Measurements from ENCODE around the gene SRP14. TPM values are rescaled to one million over a fixed set of nuclear protein-coding genes. Genes with fewer than 3 reads are reported as not detected.
"Not testable (repeated sequence)": the region's sequence is repeated elsewhere in the genome, so short reads cannot be mapped to it uniquely, and the experiment has no call there.

The SRP14 gene
- total RNA-seq: 168 TPM
- long read RNA-seq, transcript SRP14-204 (4 exons, 780 nt): minor isoform, 6 of 192 reads
- long read RNA-seq, transcript SRP14-201 (5 exons, 1,077 nt): major isoform, 164 of 192 reads
- long read RNA-seq, partial matches to known transcripts: 2 of 192 reads
- long read RNA-seq, other reads (novel, unspliced or antisense): 18 of 192 reads

DNA sequence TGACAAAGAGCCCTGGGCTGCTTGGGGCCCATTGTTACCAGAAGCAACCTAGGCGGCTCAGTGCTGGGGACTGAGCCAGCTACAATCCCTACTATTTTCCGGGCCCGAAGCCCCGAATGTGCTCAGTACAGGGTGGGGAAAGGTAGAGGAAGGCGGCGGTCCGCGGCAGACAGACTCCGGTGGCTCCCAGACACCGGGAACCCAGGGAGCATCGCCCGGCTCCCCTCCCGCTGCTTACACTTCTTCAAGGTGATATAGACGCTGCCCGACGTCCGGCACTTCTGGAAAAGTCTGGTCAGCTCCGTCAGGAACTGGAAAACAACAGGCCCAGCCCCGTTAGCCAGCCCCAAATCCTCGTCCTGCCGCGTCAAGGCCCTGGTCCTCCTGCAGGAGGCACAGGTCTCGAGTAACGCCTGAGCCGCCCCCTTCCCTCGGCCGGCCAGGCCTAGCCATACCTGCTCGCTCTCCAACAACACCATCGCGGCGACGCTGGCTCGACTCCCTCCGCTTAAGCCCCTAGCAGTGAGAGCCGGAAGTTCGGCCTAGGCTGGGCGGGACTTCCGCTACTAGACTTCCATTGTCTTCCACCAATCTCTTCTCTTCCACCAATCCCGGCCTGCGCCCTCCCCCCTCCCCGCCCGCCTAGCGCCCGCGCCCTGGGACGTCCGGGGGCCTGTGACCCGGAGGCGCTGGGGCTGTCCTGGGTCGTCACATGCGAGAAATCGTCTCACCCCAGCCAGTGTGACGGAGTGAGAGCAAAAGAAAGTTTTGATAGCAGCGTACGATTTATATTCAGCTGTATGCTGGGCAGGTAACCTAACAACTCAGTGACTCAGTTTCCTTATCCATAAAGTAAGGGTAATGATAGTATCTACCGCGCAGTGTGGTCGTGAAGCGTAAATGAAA is at the start of gene SRP14:
SRP14 (minus strand) TSS at position 544 of the 906 bp plus-strand sequence; CDS start at position 479, 65 bp downstream.
- DNase-seq (ENCODE audit: low spot score): peak; percentile 96

- DNase-seq (ENCODE audit: low spot score): no peak
Observed at GRCh38 chr15:40087991-40088928, 49.3 kb upstream of the SRP14 start.

DNA sequence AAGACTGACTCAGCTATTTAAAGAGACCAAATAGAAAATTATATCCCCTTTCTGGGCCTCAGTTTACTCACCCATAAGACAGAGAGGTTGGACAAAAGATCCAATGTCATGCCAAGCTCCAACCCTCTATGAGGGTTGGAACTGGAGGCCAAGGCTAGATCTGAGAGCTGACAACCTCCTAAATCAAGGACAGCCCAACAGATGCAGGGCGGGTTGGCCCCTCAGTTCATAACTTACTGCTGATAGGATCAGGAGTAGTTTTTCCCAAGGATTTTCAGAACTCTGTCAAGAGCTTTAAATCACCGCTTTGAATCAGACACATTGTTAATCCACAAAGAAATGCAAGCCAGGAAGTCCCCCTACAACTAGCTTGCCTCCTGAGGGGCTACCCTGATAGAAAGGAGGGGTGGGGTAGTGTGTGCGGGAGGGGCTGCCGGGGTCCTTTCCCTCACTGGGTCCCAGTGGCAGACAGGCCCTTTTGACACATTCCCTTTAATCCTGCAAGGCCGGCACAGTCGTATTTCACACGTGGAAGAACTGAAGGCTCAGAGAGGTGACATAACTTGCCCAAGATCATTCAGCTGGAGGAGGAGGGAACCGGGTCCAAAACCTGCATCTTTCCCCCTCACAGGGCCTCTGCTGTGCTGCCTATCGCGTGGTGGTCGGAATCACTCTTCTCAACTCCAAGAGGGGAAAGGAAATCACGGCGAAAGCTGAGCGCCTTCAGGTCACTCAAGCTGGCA is 48.3 kb upstream of the SRP14 start:
- no peak for DNase-seq (ENCODE audit: low spot score)

GRCh38 chr15:40085266-40085665 is 46.3 kb upstream of the SRP14 start:
- no peak for DNase-seq (ENCODE audit: low spot score)

DNA sequence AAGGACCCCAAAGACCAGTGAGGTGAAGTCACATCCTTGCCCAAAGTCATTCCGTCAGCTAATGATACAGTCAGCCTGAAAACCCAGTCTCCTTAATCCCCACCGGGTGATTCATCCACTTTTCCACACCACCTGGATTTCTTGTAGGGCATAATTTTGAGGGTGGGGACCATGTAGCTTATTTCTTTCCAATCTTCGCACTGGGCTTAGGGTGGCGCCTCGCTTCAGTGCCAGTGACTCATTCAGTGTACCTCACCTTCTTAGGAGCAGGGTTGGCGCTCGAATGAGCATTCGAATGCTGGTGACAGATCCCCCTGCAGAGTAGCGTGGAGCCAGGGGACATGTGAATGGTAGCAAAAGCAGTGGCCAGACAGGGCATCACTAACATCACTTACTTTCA is 45.7 kb upstream of the SRP14 start:
- DNase-seq (ENCODE audit: low spot score): no peak

- no peak for DNase-seq (ENCODE audit: low spot score)
Observed at GRCh38 chr15:40082195-40082883, 43.4 kb upstream of the SRP14 start.

DNA sequence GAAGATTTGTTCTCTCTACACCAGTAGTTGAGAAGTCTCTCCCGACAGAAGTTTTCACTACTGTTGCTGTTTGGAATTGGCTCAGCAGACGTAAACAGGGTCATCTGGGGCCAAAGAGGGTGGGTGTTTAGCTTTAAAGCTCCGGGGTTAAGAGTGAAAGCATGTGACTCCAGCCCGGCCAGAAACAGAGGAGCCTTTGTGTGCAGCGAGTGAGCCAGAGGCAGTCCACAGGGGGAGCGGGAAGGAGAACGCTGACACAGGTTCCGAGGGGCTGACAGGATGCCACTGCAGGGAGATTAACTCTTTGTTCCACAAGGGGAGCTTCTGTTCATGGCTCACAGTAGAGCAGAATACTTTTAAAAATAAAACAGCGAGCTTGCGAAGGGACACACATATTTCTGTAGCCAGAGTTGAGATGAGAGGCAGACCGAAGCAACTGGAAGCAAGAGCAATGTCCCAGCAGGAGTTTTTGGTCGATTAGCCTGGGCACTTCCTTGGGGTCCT is 42.8 kb upstream of the SRP14 start:
- no peak for DNase-seq (ENCODE audit: low spot score)

DNA sequence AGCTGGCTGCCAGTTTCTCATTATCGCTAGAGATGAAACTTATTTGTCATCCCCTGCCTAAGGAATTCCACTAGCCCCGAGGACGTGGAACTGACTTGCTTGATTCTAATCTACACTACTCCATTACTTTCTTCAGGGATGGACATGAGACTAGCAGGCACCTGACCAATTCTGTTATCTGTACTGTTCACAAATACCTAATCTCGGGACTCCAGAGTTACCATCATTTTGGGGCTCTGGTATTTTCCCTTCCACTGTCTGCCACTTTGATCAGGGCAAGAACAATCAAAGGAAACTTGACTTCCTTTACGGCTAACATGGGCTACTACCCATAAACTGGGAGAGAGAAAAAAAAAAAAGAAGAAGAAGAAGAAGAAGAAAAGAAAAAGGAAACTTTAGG is 41.9 kb upstream of the SRP14 start:
- no peak for DNase-seq (ENCODE audit: low spot score)

DNA sequence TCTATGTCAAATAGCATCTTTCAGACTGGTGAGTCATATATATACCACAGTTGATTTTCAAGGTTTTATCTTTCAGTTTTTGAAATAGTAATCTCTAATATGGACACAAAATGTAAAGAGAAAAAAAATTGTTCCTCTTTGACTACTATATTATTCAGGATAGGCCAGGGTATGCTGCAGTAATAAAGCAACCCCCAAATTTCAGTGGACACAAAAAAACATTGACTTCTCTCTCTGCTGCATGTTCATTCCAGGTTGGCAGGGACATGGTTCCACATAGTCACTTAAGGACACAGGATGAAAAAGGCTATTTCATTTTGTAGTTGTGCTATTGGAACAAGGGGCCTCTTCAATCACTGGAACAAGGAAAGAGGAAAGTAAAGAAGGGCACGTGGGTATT is 41.1 kb upstream of the SRP14 start:
- DNase-seq (ENCODE audit: low spot score): no peak

DNA sequence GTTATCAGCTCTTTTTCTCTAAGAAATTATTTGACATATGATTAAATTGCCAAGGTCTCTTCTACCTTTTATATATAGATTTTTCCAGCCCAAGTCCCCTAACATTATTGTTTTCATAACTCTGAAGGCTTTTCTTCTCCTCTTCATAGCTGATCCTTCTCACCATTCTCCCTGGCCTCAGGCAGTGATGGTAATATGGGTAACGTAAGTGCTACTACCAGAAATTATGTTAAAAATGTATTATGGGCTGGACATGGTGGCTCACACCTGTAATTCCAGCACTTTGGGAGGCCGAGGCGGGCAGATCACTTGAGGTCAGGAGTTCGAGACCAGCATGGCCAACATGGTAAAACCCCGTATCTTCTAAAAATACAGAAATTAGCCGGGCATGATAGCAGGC is 40.5 kb upstream of the SRP14 start:
- no peak for DNase-seq (ENCODE audit: low spot score)

DNA sequence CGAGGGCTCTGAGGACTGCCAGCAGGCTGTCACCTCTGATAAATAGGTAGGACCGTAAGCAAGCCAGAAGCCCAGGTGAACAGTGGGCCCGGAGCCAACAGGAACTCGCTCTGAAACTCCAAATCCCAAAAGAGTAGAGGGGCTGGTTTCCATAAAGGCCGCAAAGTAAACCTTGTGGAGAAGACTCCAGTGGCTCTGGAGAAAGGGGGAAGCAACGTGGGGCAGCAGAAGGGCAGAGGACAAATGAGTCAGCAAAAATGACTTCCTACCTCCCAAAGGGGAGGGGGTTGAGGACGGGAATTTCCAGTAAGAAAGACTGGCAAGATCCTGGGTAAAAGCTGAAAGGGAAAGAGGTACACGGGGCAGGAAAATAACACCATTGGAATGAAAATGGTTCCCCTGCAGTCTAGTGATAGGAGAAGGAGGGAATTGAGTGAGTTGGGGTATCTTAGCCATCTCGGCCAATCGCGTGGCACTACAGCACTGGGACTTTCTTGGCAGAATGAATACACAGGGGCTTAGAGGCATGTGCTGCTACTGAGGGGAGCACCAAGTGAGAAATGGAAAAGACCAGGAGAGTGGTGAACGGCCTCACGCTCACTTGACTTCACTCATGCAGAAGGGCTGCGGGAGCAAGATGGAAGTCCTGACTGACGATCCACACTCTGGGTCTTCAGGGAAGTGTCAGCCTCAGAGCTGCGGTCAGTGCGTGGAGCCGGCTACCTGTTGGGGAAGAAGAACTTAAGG is 36.5 kb upstream of the SRP14 start:
- no peak for DNase-seq (ENCODE audit: low spot score)

GRCh38 chr15:40074656-40075055 is 35.7 kb upstream of the SRP14 start:
- not testable (repeated sequence) for DNase-seq (ENCODE audit: low spot score)

- not testable (repeated sequence) for DNase-seq (ENCODE audit: low spot score)
Observed at GRCh38 chr15:40073716-40074490, 34.9 kb upstream of the SRP14 start.

- no peak for DNase-seq (ENCODE audit: low spot score)
Observed at GRCh38 chr15:40072216-40072990, 33.4 kb upstream of the SRP14 start.

GRCh38 chr15:40070608-40071218 is 31.7 kb upstream of the SRP14 start:
- DNase-seq (ENCODE audit: low spot score): no peak

- DNase-seq (ENCODE audit: low spot score): no peak
Observed at GRCh38 chr15:40070166-40070557, 31.2 kb upstream of the SRP14 start.

Measured in mesenteric fat pad (tissue), 1 donor.